Keratinocyte (primary cell): Measurements from ENCODE around the gene AKAP8L. TPM values are rescaled to one million over a fixed set of nuclear protein-coding genes. Genes with fewer than 3 reads are reported as not detected.

Experiments used
- DNase-seq: peaks from one replicate; pipeline ENCODE4 v3.0.0-alpha.2; 2011; ENCODE audit warnings: low read depth, missing footprints, low spot score
- FAIRE-seq: peaks from 2 replicates; lab custom pipeline; 2011; peaks lifted over from hg19 to GRCh38; lab: Jason Lieb, UNC
- H2AFZ ChIP-seq: 2 replicates; pipeline ENCODE4 v1.6.0; 2012; ENCODE audit warnings: low read length, control low read depth, inconsistent platforms; ENCODE audit not compliant: control insufficient read depth
- H3K27ac ChIP-seq: 2 replicates; pipeline ENCODE4 v1.5.1; 2011; ENCODE audit warnings: low read length; ENCODE audit not compliant: control insufficient read depth, insufficient read depth
- H3K27me3 ChIP-seq: 3 replicates; pipeline ENCODE4 v1.6.0; 2011; ENCODE audit warnings: low read length; ENCODE audit not compliant: control insufficient read depth, insufficient read depth; ENCODE audit errors: extremely low read depth
- H3K36me3 ChIP-seq, 2 experiments: 2 replicates in 1 of 2; 3 replicates in 1 of 2; pipeline ENCODE4 v1.5.1; 2011; ENCODE audit warnings: low read length in 2 of 2, mild to moderate bottlenecking in 1 of 2; ENCODE audit not compliant: control insufficient read depth in 2 of 2, insufficient read depth in 2 of 2; ENCODE audit errors: extremely low read depth in 1 of 2
- H3K4me1 ChIP-seq: 3 replicates; pipeline ENCODE4 v1.5.1; 2011; ENCODE audit warnings: low read length; ENCODE audit not compliant: control insufficient read depth, insufficient read depth; ENCODE audit errors: extremely low read depth
- H3K4me2 ChIP-seq: 3 replicates; pipeline ENCODE4 v1.6.0; 2011; ENCODE audit warnings: low read depth, low read length; ENCODE audit not compliant: control insufficient read depth, insufficient read depth; ENCODE audit errors: extremely low read depth
- H3K4me3 ChIP-seq, 3 experiments: fragments of 200-600 bp in 1 of 3; sonication (generic) in 1 of 3; 2 replicates in 2 of 3; 3 replicates in 1 of 3; pipeline ENCODE4 v1.5.1; 2011 to 2016; ENCODE audit warnings: low read length in 3 of 3, mild to moderate bottlenecking in 3 of 3, control low read depth in 2 of 3, inconsistent platforms in 1 of 3, low read depth in 1 of 3, mixed read lengths in 1 of 3, mixed run types in 1 of 3, moderate library complexity in 1 of 3; ENCODE audit not compliant: control insufficient read depth in 2 of 3, insufficient read depth in 2 of 3; ENCODE audit errors: extremely low read depth in 1 of 3
- H3K79me2 ChIP-seq: 2 replicates; pipeline ENCODE4 v1.6.0; 2012; ENCODE audit warnings: low read length; ENCODE audit not compliant: control insufficient read depth, insufficient read depth
- H3K9ac ChIP-seq: 3 replicates; pipeline ENCODE4 v1.6.0; 2011; ENCODE audit warnings: low read length; ENCODE audit not compliant: control insufficient read depth, insufficient read depth; ENCODE audit errors: extremely low read depth
- H3K9me1 ChIP-seq: 3 replicates; pipeline ENCODE4 v1.6.0; 2011; ENCODE audit warnings: low read length; ENCODE audit not compliant: control insufficient read depth, insufficient read depth; ENCODE audit errors: extremely low read depth
- H3K9me3 ChIP-seq: 2 replicates; pipeline ENCODE4 v1.5.1; 2012; ENCODE audit warnings: low read depth, low read length; ENCODE audit not compliant: control insufficient read depth
- H4K20me1 ChIP-seq: 3 replicates; pipeline ENCODE4 v1.6.0; 2011; ENCODE audit warnings: low read length; ENCODE audit not compliant: control insufficient read depth, insufficient read depth; ENCODE audit errors: extremely low read depth
- CTCF ChIP-seq, 3 experiments: IDR thresholded peaks in 1 of 3; conservative IDR thresholded peaks in 1 of 3; optimal IDR thresholded peaks in 1 of 3; 2 replicates in 2 of 3; 3 replicates in 1 of 3; pipeline versions ENCODE3 to v1.5.1; 2011; ENCODE audit warnings: low read length in 3 of 3, mild to moderate bottlenecking in 3 of 3, moderate library complexity in 2 of 3, control low read depth in 1 of 3, inconsistent platforms in 1 of 3; ENCODE audit not compliant: insufficient read depth in 2 of 3; ENCODE audit errors: extremely low read depth in 1 of 3
- EZH2 ChIP-seq: IDR thresholded peaks from one replicate; pipeline ENCODE4 v1.6.1; 2012; ENCODE audit warnings: inconsistent platforms, mild to moderate bottlenecking, low read length, moderate library complexity
- dilution Hi-C: fragments of 300-500 bp; cut with MboI; formaldehyde crosslinking; loops from one replicate; pipeline ENCODE4 v1.7.0; 2020; ENCODE audit warnings: low sequenced_read_pairs; ENCODE audit not compliant: extremely low pct_ligation_motif_present
- polyA plus RNA-seq, 5 experiments: library from polyadenylated mRNA; depleted of rRNA in 3 of 5; stranded (reverse) in 3 of 5; stranded (forward) in 1 of 5; unstranded in 1 of 5; fragments of >200 nt; gene quantifications; 1 replicate in 1 of 5; 2 replicates in 3 of 5; 3 replicates in 1 of 5; pipeline versions ENCODE4 v1.2.1 to v1.2.3, GENCODE V29; 2011 to 2012; ENCODE audit warnings: missing spikeins in 2 of 5, low read depth in 1 of 5, low replicate concordance in 1 of 5

AKAP8L gene
- polyA plus RNA-seq, 1 donor (not counting 4 experiments of a cell fraction or from before 2014, with no cell fraction given): 48.2 TPM

- no peaks in the 10 kb centered on the region for H3K27me3 ChIP-seq
- dilution Hi-C loops: no loop called here
- H3K4me1 ChIP-seq: peaks cover 31% of the 10 kb centered on the region
- peaks cover 58% of the 10 kb centered on the region for H3K79me2 ChIP-seq
- H3K9me1 ChIP-seq: peaks cover 3% of the 10 kb centered on the region
- H3K36me3 ChIP-seq: peaks cover 0 to 5% of the 10 kb centered on the region in 2 experiments
- peak within 1 kb of the TSS; percentile 94 for H3K27ac ChIP-seq
- TF ChIP-seq EZH2: no peak
- TF ChIP-seq CTCF (optimal IDR thresholded peaks at IDR 0.05 in 1 of 3, IDR thresholded peaks at IDR 0.05 in 1 of 3, conservative IDR thresholded peaks at IDR 0.05 in 1 of 3; ENCODE audit: extremely low read depth in 1 of 3, insufficient read depth in 2 of 3, low read length in 3 of 3): no peak
- no peaks in the 10 kb centered on the region for H3K9me3 ChIP-seq
- H3K9ac ChIP-seq: peak within 1 kb of the TSS; percentile 96
- H2AFZ ChIP-seq: peak within 1 kb of the TSS; percentile 92
- FAIRE-seq (no peak), DNase-seq (no peak)
- peak within 1 kb of the TSS; percentile 100 for H3K4me2 ChIP-seq
- peaks cover 17% of the 10 kb centered on the region for H4K20me1 ChIP-seq
- peak within 1 kb of the TSS; percentile 67 to 98 (median 97) for H3K4me3 ChIP-seq
Observed at GRCh38 chr19:15332311-15332996, 86.3 kb downstream of the AKAP8L start, which contains the start of gene BRD4. TSS of gene BRD4 (minus strand) at chr19:15332539. CDS start at chr19:15273099, 59,440 bp downstream.

- peaks cover 39% of the 10 kb centered on the region for H3K4me1 ChIP-seq
- H2AFZ ChIP-seq: no peak overlapping the region
- H3K27ac ChIP-seq: peak overlapping the region; percentile 94
- FAIRE-seq (no peak), DNase-seq (no peak)
- H3K4me3 ChIP-seq: peak overlapping the region; percentile 67 to 98 (median 90)
- H3K27me3 ChIP-seq: no peaks in the 10 kb centered on the region
- no peaks in the 10 kb centered on the region for H3K9me3 ChIP-seq
- TF ChIP-seq EZH2 (no peak), CTCF (optimal IDR thresholded peaks at IDR 0.05 in 1 of 3, IDR thresholded peaks at IDR 0.05 in 1 of 3, conservative IDR thresholded peaks at IDR 0.05 in 1 of 3; ENCODE audit: extremely low read depth in 1 of 3, insufficient read depth in 2 of 3, low read length in 3 of 3) (no peak)
- H3K9me1 ChIP-seq: peaks cover 3% of the 10 kb centered on the region
- H4K20me1 ChIP-seq: peaks cover 25% of the 10 kb centered on the region
- H3K36me3 ChIP-seq: peaks cover 0 to 5% of the 10 kb centered on the region in 2 experiments
- dilution Hi-C loops: no loop called here
- peak overlapping the region; percentile 96 for H3K9ac ChIP-seq
- H3K79me2 ChIP-seq: peaks cover 66% of the 10 kb centered on the region
- H3K4me2 ChIP-seq: peak overlapping the region; percentile 100
Observed at GRCh38 chr19:15331419-15332310, 87.1 kb downstream of the AKAP8L start.
